Peyer's patch (tissue), 4 donors: ENCODE results near the gene CTAGE1. TPM values are rescaled to one million over a fixed set of nuclear protein-coding genes. Genes with fewer than 3 reads are reported as not detected.

Experiments used
- DNase-seq, 3 donors: peaks; one replicate each; pipeline ENCODE4 v3.0.0-alpha.2; 2017 to 2019
- H3K27ac ChIP-seq, 4 donors: fragments of 200-600 bp; sonication (generic); one replicate each; pipeline ENCODE4 v1.5.1; 2016 to 2019
- H3K27me3 ChIP-seq, 2 donors: fragments of 200-600 bp; sonication (generic); one replicate each; pipeline ENCODE4 v1.5.1; 2019
- H3K36me3 ChIP-seq, 3 donors: fragments of 200-600 bp; sonication (generic); one replicate each; pipeline ENCODE4 v1.5.1; 2016 to 2019
- H3K4me1 ChIP-seq, 4 donors: fragments of 200-600 bp; sonication (generic); one replicate each; pipeline ENCODE4 v1.5.1; 2016 to 2019
- H3K4me3 ChIP-seq, 4 donors: fragments of 200-600 bp; sonication (generic); 1 replicate in 3 of 4; 2 replicates in 1 of 4; pipeline ENCODE4 v1.5.1; 2016 to 2019; ENCODE audit warnings: mild to moderate bottlenecking in 1 of 4
- H3K9me3 ChIP-seq, 4 donors: fragments of 200-600 bp; sonication (generic); one replicate each; pipeline ENCODE4 v1.5.1; 2016 to 2019; ENCODE audit warnings: mild to moderate bottlenecking in 1 of 4
- POLR2A ChIP-seq, 2 donors: fragments of 450-650 bp; IDR thresholded peaks; one replicate each; pipeline ENCODE4 v1.5.1; 2017; ENCODE audit warnings: antibody characterized with exemption in 2 of 2, mild to moderate bottlenecking in 2 of 2, moderate library complexity in 2 of 2
- total RNA-seq, 4 donors: library from RNA; depleted of rRNA; stranded (reverse); fragments of >200 nt; gene quantifications; one replicate each; pipeline ENCODE4 v1.1.0, GENCODE V29; 2016
- TF ChIP-seq, protein P1 (sequence below), 6 experiments: fragments of 450-650 bp in 4 of 6; fragments of 200-600 bp in 2 of 6; sonication (generic) in 1 of 6; IDR thresholded peaks; one replicate each; pipeline ENCODE4 v1.5.1; 2017 to 2019; ENCODE audit warnings: antibody characterized with exemption in 6 of 6, mild to moderate bottlenecking in 3 of 6, moderate library complexity in 1 of 6

CTAGE1 gene
- total RNA-seq, 4 donors from 2014 or later, result not detected

DNA sequence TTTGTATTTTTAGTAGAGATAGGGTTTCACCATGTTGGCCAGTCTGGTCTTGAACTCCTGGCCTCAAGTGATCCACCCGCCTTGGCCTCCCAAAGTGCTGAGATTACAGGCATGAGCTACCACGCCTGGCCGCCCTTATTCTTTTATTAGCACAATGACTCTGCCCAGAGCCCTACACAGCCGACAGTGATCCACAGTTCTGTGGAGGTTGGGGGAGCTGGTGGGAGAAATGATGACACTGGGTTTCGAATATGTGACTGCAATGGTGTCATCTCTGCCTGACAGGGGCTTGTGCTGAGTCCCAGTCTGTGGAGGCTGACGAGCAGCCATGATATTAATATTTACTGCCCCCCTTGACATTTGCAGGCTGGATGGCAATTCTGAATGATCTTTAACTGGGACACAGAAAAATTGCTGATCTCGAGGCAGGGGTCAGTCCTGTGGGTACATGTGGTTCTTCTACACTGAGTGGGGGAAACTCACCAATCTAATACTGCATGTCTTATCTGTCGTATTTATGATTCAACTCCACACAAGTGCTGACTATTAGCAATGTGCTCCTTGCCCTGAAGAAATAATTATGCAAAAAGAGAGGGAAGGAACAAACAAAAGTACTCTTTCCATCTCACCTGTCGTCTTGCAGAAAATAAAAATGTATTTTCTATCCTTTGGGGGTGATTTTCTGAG is 6.3 kb upstream of the CTAGE1 start:
- TF ChIP-seq POLR2A (IDR thresholded peaks at IDR 0.05), result no peak
- TF ChIP-seq, protein P1, sequence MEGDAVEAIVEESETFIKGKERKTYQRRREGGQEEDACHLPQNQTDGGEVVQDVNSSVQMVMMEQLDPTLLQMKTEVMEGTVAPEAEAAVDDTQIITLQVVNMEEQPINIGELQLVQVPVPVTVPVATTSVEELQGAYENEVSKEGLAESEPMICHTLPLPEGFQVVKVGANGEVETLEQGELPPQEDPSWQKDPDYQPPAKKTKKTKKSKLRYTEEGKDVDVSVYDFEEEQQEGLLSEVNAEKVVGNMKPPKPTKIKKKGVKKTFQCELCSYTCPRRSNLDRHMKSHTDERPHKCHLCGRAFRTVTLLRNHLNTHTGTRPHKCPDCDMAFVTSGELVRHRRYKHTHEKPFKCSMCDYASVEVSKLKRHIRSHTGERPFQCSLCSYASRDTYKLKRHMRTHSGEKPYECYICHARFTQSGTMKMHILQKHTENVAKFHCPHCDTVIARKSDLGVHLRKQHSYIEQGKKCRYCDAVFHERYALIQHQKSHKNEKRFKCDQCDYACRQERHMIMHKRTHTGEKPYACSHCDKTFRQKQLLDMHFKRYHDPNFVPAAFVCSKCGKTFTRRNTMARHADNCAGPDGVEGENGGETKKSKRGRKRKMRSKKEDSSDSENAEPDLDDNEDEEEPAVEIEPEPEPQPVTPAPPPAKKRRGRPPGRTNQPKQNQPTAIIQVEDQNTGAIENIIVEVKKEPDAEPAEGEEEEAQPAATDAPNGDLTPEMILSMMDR (IDR thresholded peaks at IDR 0.05), result no peak
- Histone ChIP-seq H3K9me3 (no peaks in the 10 kb centered on the region), H3K4me3 (no peak overlapping the region), H3K27ac (no peak overlapping the region), H3K4me1 (peaks cover 0 to 7% (median 0%) of the 10 kb centered on the region in 4 donors), H3K27me3 (no peaks in the 10 kb centered on the region), H3K36me3 (no peaks in the 10 kb centered on the region)
- DNase-seq, result no peak

DNA sequence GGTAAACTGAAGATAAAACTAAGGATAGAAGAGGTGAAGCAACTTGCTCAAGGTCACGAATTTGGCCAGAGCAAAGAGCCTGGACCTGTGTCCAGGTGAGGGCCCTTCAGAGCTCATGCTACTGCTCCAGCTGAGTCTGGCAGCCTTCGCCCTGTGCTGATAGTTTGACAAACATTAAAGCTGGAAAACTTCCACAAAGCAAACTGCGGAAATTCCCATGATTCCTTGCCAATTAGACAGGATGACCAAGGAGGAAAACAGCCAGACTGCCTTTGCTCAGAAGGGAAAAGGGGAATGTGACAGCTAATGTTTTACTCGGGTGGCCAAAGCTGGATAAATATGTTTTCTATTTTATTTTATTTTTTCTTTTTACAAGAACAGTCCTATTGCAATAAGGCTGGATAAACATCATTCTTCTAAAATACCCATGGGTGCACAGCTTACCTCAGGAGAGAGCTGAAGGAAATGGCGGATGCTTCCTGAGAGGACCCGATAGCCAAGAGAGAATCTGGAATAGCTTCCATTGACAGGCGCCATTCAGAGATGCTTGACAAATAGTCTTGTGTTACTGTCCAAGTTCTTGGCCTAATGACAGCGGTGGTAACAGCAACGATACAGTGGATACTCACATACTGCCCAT is 5.3 kb upstream of the CTAGE1 start:
- Histone ChIP-seq H3K9me3 (no peaks in the 10 kb centered on the region), H3K36me3 (no peaks in the 10 kb centered on the region), H3K4me3 (no peak overlapping the region), H3K27ac (no peak overlapping the region), H3K27me3 (no peaks in the 10 kb centered on the region), H3K4me1 (peaks cover 0 to 7% (median 0%) of the 10 kb centered on the region in 4 donors)
- DNase-seq, result no peak
- TF ChIP-seq POLR2A (IDR thresholded peaks at IDR 0.05), result no peak
- TF ChIP-seq, protein P1 (IDR thresholded peaks at IDR 0.05), result no peak

DNA sequence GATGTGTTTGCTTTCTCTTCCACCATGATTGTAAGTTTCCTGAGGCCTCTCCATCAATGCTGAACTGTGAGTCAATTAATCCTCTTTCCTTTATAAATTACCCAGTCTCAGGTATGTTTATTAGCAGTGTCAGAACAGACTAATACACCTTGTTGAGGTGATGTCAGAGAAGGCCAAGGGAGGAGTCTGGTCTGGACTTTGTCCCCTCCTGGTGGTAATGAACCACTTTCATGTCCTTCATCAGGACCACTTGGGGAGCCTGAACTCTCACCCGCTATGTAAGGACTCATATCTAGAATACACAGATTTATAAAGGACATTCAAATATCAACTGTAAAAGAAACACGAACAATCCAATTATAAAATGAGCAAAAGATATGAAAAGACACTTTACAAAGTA is 2.9 kb upstream of the CTAGE1 start:
- Histone ChIP-seq H3K27ac (no peak overlapping the region), H3K36me3 (no peaks in the 10 kb centered on the region), H3K9me3 (no peaks in the 10 kb centered on the region), H3K27me3 (no peaks in the 10 kb centered on the region), H3K4me3 (no peak overlapping the region), H3K4me1 (peaks cover 0 to 7% (median 0%) of the 10 kb centered on the region in 4 donors)
- no peak for TF ChIP-seq POLR2A (IDR thresholded peaks at IDR 0.05)
- TF ChIP-seq, protein P1 (IDR thresholded peaks at IDR 0.05), result no peak
- DNase-seq, result peak in 1 of 3 donors; percentile 58

DNA sequence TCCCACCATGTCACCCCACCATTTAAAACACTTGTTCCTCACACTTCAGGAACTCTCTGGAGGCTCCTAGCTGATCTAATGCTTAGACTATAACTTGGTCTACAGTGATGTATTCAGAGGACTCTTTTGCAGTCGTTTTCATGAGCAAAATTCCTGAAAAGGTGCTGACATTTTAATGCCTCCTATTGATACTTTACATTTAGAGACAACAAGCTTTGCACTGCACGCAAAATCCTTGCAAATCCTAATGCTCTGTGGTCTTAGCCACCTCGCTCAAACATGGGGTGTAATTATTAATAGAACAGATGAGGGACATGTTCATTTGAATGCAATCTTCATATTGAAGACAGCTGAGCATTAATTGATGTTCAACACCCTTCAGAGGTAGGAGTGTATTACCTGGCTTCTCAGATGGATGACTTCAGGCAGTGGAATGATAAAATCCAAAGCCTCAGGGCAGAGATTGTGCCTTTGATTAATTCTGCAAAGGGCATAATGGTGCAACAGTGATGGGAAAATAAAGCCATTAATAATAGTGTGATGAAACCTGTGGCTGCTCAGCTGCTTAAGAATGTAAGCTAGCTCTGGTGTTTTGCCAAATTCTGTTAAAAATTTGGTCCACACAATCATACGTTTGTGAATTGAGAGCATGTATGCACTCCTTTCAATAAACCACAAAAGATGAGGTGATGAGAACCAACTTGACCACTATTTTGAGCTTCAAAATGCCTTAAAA is 5.4 kb downstream of the CTAGE1 start:
- H3K9me3 ChIP-seq, result no peaks in the 10 kb centered on the region
- TF ChIP-seq, protein P1 (IDR thresholded peaks at IDR 0.05), result no peak
- no peak for TF ChIP-seq POLR2A (IDR thresholded peaks at IDR 0.05)

DNA sequence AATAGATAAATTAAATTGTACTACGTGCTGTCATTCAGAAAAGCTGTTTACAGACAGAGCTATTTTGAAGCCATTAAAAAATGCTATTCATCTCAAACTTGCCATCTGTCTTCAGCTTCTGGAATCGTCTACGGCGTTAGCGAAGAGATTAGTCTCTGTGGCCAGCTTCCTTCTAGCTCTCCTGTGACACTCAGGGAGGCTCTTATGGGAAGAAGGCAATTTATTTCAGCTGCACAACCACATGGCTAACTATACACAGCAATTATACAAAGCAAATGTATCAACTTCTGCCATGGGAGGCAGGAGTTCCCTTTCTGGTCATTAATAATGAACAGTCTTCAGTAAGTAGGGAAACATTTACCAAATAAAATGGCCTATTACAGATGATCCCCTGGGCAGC is 6.3 kb downstream of the CTAGE1 start:
- no peak for DNase-seq
- Histone ChIP-seq H3K4me1 (no peaks in the 10 kb centered on the region), H3K27ac (no peak overlapping the region), H3K9me3 (no peaks in the 10 kb centered on the region), H3K27me3 (no peaks in the 10 kb centered on the region), H3K36me3 (no peaks in the 10 kb centered on the region), H3K4me3 (no peak overlapping the region)
- TF ChIP-seq POLR2A (IDR thresholded peaks at IDR 0.05), result no peak
- TF ChIP-seq, protein P1 (IDR thresholded peaks at IDR 0.05), result no peak

More for the DNA sequence above, 5.4 kb downstream of the CTAGE1 start:
- no peak overlapping the region for H3K27ac ChIP-seq
- no peaks in the 10 kb centered on the region for H3K4me1 ChIP-seq
- no peak for DNase-seq
- H3K27me3 ChIP-seq, result no peaks in the 10 kb centered on the region
- no peak overlapping the region for H3K4me3 ChIP-seq
- H3K36me3 ChIP-seq, result no peaks in the 10 kb centered on the region
